Transverse colon (tissue), 4 donors: ENCODE data around the gene ZNF232. TPM values are rescaled to one million over a fixed set of nuclear protein-coding genes. Genes with fewer than 3 reads are reported as not detected.
"Not testable (repeated sequence)": the region's sequence is repeated elsewhere in the genome, so short reads cannot be mapped to it uniquely, and the experiment has no call there.

Experiments used
- DNase-seq: peaks from one replicate; pipeline ENCODE4 v3.0.0-alpha.2; 2019
- H3K27ac ChIP-seq, 4 donors: fragments of 200-600 bp; sonication (generic); 2 replicates each; pipeline ENCODE4 v1.5.1; 2016 to 2018; ENCODE audit warnings: inconsistent platforms in 4 of 4
- H3K27me3 ChIP-seq: fragments of 200-600 bp; sonication (generic); 2 replicates; pipeline ENCODE4 v1.5.1; 2017; ENCODE audit warnings: inconsistent platforms
- H3K36me3 ChIP-seq, 4 donors: fragments of 200-600 bp; sonication (generic); 2 replicates each; pipeline ENCODE4 v1.5.1; 2017 to 2019; ENCODE audit warnings: inconsistent platforms in 4 of 4
- H3K4me1 ChIP-seq, 4 donors: fragments of 200-600 bp; sonication (generic); 2 replicates each; pipeline ENCODE4 v1.5.1; 2017 to 2020; ENCODE audit warnings: inconsistent platforms in 4 of 4
- H3K4me3 ChIP-seq, 4 donors: fragments of 200-600 bp; sonication (generic); 1 replicate in 1 of 4; 2 replicates in 3 of 4; pipeline versions ENCODE4 v1.5.1 to v1.6.1; 2017 to 2019; ENCODE audit warnings: inconsistent platforms in 4 of 4
- H3K9me3 ChIP-seq, 2 donors: fragments of 200-600 bp; sonication (generic); 2 replicates each; pipeline ENCODE4 v1.5.1; 2017 to 2019; ENCODE audit warnings: inconsistent platforms in 2 of 2
- CTCF ChIP-seq, 5 experiments: fragments of 200-600 bp in 3 of 5; fragments of 450-650 bp in 2 of 5; sonication (generic) in 3 of 5; IDR thresholded peaks; 1 replicate in 2 of 5; 2 replicates in 3 of 5; pipeline ENCODE4 v1.5.1; 2016 to 2017; ENCODE audit warnings: antibody characterized with exemption in 5 of 5, inconsistent platforms in 3 of 5, mild to moderate bottlenecking in 2 of 5, moderate library complexity in 1 of 5
- EP300 ChIP-seq: sonication (generic); formaldehyde crosslinking; IDR thresholded peaks from one replicate; pipeline ENCODE4 v1.6.1; 2017; ENCODE audit warnings: antibody characterized with exemption, low read depth
- POLR2A ChIP-seq: fragments of 450-650 bp; IDR thresholded peaks from one replicate; pipeline ENCODE4 v1.6.1; 2016; ENCODE audit warnings: antibody characterized with exemption, mild to moderate bottlenecking, moderate library complexity
- POLR2AphosphoS5 ChIP-seq, 3 donors: sonication (generic); formaldehyde crosslinking; IDR thresholded peaks; one replicate each; pipeline ENCODE4 v1.6.1; 2016; ENCODE audit warnings: antibody characterized with exemption in 3 of 3
- WGBS, 2 donors: methylation state at CpG; one replicate each; pipeline ENCODE4 v1.1.5; 2018; ENCODE audit warnings: low coverage in 1 of 2; 5-methylcytosine and 5-hydroxymethylcytosine counted together
- in situ Hi-C, 4 donors: fragments of 200-750 bp; cut with MboI; loops; one replicate each; pipeline versions ENCODE4 v1.15.0 to v1.15.1; 2017; ENCODE audit warnings: low sequenced_read_pairs in 3 of 4, low pct_ligation_motif_present in 1 of 4, low pct_unique_long_range_greater_than_20kb in 1 of 4
- intact Hi-C: fragments of 100-400 bp; cut with DNase I; formaldehyde crosslinking; loops from one replicate; pipeline ENCODE4 v1.15.1; 2023; ENCODE audit warnings: low total_unique reads
- total RNA-seq, 4 donors: library from RNA; depleted of rRNA; stranded (reverse); fragments of >200 nt; gene quantifications; one replicate each; pipeline ENCODE4 v1.1.0, GENCODE V29; 2016

Gene ZNF232
- total RNA-seq, result 10 to 100 TPM in 2 of 4 donors, 1 to 10 TPM in 2; 6.8 to 69.6 (median 27.2) TPM

GRCh38 chr17:5111402-5112204 is at the start of gene ZNF232:
TSS of gene ZNF232 (minus strand) at chr17:5111878. CDS start at chr17:5111822, 56 bp downstream.
- intact Hi-C loops, result loop anchor here (5.0 kb wide), 1 partner anchor 379 kb away; the partner anchor contains the start of gene MED11
- H3K36me3 ChIP-seq, result peaks cover 0 to 26% (median 5%) of the 10 kb centered on the region in 4 donors
- peak within 1 kb of the TSS; percentile 77 to 84 (median 84) for H3K27ac ChIP-seq
- H3K4me3 ChIP-seq, result peak within 1 kb of the TSS; percentile 51 to 89 (median 77)
- in situ Hi-C loops, result no loop called here
- H3K27me3 ChIP-seq, result peaks cover 24% of the 10 kb centered on the region
- peak; percentile 97 for DNase-seq
- peaks cover 6 to 17% (median 9%) of the 10 kb centered on the region in 4 donors for H3K4me1 ChIP-seq
- no peaks in the 10 kb centered on the region for H3K9me3 ChIP-seq
- no peak for TF ChIP-seq CTCF (IDR thresholded peaks at IDR 0.05)
- peak; percentile 64 for TF ChIP-seq EP300
- peak; percentile 67 for TF ChIP-seq POLR2A
- peak; percentile 77 to 85 (median 78) for TF ChIP-seq POLR2AphosphoS5 (IDR thresholded peaks at IDR 0.05)
- WGBS, 2 donors, result 0 to 1% methylated on average over 2 to 57 of the region's 69 CpGs

GRCh38 chr17:5160702-5161101 is 49.0 kb upstream of the ZNF232 start:
- H3K4me3 ChIP-seq, in situ Hi-C loops, H3K36me3 ChIP-seq, intact Hi-C loops, H3K27me3 ChIP-seq, DNase-seq, H3K27ac ChIP-seq, H3K4me1 ChIP-seq, H3K9me3 ChIP-seq: not testable (repeated sequence)
- WGBS, 2 donors, result 80% methylated on average over 1 of the region's 1 CpG; no CpG with 5 or more reads in 1 of the 2 donors

GRCh38 chr17:5146122-5146521 is 34.4 kb upstream of the ZNF232 start:
- WGBS, 2 donors, result 50 to 67% methylated on average over 1 of the region's 1 CpG
- H3K4me3 ChIP-seq, H3K36me3 ChIP-seq: not testable (repeated sequence)

GRCh38 chr17:5142877-5143276 is 31.2 kb upstream of the ZNF232 start:
- intact Hi-C loops, in situ Hi-C loops, H3K4me3 ChIP-seq, H3K27ac ChIP-seq, H3K4me1 ChIP-seq, H3K27me3 ChIP-seq, H3K9me3 ChIP-seq, H3K36me3 ChIP-seq, DNase-seq: not testable (repeated sequence)
- WGBS, 2 donors, result 83 to 93% methylated on average over 1 to 17 of the region's 18 CpGs

More at GRCh38 chr17:5146122-5146521, 34.4 kb upstream of the ZNF232 start:
- DNase-seq, in situ Hi-C loops, H3K4me1 ChIP-seq, H3K27ac ChIP-seq, H3K27me3 ChIP-seq, intact Hi-C loops, H3K9me3 ChIP-seq: not testable (repeated sequence)

GRCh38 chr17:5139458-5139732 is 27.7 kb upstream of the ZNF232 start:
- H3K9me3 ChIP-seq, result no peaks in the 10 kb centered on the region
- TF ChIP-seq CTCF (IDR thresholded peaks at IDR 0.05) (no peak), POLR2AphosphoS5 (IDR thresholded peaks at IDR 0.05) (no peak), EP300 (no peak), POLR2A (no peak)
- H3K27ac ChIP-seq, result no peak overlapping the region
- DNase-seq, result no peak
- H3K36me3 ChIP-seq, result no peaks in the 10 kb centered on the region
- in situ Hi-C loops (no loop called here), intact Hi-C loops (no loop called here)
- no peaks in the 10 kb centered on the region for H3K27me3 ChIP-seq
- H3K4me1 ChIP-seq, result no peaks in the 10 kb centered on the region
- no peak overlapping the region for H3K4me3 ChIP-seq
- WGBS, 2 donors, result 95% methylated on average over 5 of the region's 5 CpGs; no CpG with 5 or more reads in 1 of the 2 donors
